Hematopoietic multipotent progenitor cell treated with erythropoietin and hydrocortisone succinate and interleukin-3 and kit ligand, for 8 days (in vitro differentiated cells): Measurements from ENCODE around the gene FAM72D.
"Not testable (repeated sequence)": the region's sequence is repeated elsewhere in the genome, so short reads cannot be mapped to it uniquely, and the experiment has no call there.

Experiments used
- DNase-seq: peaks from one replicate; pipeline ENCODE4 v3.0.0-alpha.2; 2015

FAM72D gene

GRCh38 chr1:145155873-145156272, 60.1 kb downstream of the FAM72D start:
- not testable (repeated sequence) for DNase-seq

DNA sequence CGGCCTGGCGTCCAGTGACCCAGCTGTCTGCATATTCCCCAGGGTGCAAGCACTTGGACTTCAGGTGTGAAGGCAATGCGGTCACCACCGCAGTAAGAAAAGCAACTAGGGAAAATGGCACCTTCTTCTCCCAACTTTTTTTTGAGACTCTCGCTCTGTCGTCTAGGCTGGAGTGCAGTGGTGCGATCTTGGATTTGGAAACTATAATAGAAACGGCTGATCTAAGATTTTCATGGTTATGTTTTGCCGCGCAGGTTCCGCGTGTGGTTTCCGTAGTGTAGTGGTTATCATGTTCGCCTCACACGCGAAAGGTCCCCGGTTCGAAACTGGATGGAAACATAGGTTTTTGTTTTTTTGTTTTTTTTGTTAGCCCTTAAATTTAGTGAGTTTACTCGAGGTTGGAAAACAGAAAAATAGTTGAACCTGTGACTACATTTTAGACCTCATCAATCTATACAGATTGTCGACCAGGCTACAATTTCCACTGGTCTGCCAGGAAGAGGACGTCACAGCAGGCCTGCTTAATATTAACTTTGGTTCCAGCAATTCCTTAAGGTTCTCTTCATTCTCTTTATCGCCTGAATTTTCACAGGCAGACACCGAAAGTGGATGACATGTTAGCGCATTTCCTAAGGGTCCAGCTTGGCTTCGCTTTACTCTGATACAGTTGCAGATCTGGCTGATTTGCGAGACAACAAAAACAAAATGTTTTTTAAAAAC, 61.3 kb downstream of the FAM72D start:
- DNase-seq, result not testable (repeated sequence)

DNA sequence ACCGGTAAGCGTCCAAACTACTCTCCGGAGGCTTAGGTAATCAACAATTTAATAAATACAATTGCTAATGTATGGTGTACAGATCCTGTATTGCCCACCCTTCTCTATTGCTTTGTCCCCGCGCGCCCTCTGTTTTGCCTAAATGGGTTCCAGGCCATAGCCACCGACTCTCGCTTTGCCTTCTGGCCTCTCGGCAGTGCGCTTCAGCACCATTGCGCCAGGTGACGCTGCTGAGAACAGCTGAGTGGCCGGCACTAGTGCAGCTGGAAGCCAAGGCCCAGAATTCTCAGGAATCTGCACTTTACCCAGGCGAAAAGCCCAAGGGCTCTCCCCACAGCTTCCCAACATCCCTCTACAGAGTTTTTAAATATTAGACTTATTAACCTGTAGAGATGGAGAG, 61.9 kb downstream of the FAM72D start:
- not testable (repeated sequence) for DNase-seq

DNA sequence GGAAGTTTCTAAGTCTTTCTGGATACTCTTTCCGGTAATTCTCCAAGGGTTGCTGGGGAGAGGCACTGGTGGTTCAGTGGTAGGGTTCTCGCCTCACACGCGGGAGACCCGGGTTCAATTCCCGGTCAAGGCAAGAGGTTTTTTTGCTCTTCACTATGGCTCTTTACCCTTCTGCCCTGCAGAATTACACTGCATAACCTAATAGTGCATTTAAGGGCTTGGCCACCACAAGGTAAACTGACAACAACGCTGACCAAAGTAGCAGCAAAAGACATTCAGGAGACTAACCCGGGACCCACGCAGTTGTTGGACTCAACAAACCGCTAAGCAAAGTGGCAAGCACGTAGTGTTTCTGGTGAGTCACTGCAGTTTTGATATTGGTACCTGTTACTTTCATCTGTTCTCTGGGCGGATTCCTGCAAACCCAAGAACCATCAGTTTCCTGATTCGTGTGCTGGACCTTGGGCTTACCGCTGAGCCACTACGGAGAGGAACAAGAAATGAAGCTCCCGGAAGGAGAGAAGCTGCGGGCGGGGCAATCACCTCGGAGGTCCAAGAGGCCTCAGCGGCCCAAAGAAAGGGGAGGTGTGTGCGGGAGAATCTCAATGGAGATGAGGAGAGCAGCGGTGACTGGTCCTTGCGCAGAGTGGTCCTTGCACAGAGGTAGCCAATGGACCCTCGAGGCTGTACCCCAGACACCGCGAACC, 65.4 kb downstream of the FAM72D start:
- DNase-seq, result not testable (repeated sequence)
